Measurements from ENCODE around the gene TACO1.

DNA sequence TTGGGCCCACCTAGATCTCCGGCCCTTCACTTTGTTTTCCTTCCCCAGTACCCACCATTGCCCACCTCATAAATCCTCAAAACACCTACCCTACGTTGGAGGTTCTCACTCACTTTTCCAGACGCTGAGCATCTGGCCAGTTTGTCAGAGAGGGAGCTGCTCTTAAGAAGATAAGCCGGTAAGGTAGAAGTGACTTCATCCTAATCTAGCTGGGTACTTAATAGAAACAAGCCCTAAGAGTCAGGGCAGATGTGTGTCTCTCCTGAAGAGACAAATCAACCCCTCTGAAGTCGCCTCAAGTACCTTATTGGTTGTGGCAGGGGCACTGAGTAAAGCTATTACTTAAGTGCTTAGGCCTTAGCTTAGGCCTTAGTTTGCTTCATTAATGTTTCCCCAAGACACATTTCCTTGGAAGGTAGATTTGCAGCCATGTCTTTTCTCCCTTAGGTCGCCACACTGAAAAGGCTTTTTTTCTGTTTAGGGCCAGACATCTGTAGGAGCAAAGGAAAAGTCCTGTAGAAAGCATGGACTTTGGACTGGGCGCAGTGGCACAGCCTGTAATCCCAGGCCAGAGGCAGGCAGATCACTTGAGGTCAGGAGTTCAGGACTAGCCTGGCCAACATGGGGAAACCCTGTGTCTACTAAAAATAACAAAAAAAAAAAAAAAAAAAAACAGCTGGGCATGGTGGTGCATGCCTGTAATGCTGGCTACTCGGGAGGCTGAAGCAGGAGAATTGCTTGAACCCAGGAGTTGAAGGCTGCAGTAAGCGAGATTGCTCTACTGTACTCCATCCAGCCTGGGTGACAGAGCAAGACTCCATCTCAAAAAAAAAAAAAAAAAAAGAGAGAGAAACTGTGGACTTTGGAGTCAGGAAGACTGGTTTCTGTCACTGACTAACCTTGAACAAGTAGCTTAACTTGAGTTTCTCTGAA, 1.0 kb downstream of the TACO1 start:
- TF ChIP-seq, protein P1, sequence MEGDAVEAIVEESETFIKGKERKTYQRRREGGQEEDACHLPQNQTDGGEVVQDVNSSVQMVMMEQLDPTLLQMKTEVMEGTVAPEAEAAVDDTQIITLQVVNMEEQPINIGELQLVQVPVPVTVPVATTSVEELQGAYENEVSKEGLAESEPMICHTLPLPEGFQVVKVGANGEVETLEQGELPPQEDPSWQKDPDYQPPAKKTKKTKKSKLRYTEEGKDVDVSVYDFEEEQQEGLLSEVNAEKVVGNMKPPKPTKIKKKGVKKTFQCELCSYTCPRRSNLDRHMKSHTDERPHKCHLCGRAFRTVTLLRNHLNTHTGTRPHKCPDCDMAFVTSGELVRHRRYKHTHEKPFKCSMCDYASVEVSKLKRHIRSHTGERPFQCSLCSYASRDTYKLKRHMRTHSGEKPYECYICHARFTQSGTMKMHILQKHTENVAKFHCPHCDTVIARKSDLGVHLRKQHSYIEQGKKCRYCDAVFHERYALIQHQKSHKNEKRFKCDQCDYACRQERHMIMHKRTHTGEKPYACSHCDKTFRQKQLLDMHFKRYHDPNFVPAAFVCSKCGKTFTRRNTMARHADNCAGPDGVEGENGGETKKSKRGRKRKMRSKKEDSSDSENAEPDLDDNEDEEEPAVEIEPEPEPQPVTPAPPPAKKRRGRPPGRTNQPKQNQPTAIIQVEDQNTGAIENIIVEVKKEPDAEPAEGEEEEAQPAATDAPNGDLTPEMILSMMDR (IDR thresholded peaks at IDR 0.05): no peak
- no peak for TF ChIP-seq POLR2AphosphoS5 (IDR thresholded peaks at IDR 0.05)
